Stimulated activated CD4-positive, alpha-beta T cell treated with anti-CD3 and anti-CD28 coated beads, Interleukin-4, amount 100 ng/mL, for 1 hour (primary cell): Measurements from ENCODE around the gene ITGB5.
A peak's percentile ranks its signal among the peaks of the same experiment; 100 is the strongest.

Source experiments
- DNase-seq: peaks from one replicate; pipeline ENCODE4 v3.0.0-alpha.2; 2020

Gene ITGB5

GRCh38 chr3:124858275-124858674 is 28.9 kb downstream of the ITGB5 start:
- no peak for DNase-seq

- DNase-seq, result no peak
Observed at GRCh38 chr3:124856677-124857076, 30.5 kb downstream of the ITGB5 start.

- no peak for DNase-seq
Observed at GRCh38 chr3:124854009-124854408, 33.2 kb downstream of the ITGB5 start.

GRCh38 chr3:124853446-124853845 is 33.7 kb downstream of the ITGB5 start:
- no peak for DNase-seq

GRCh38 chr3:124851905-124852304 is 35.3 kb downstream of the ITGB5 start:
- no peak for DNase-seq

- DNase-seq, result no peak
Observed at GRCh38 chr3:124851136-124851535, 36.0 kb downstream of the ITGB5 start.

GRCh38 chr3:124850633-124851032 is 36.5 kb downstream of the ITGB5 start:
- no peak for DNase-seq

GRCh38 chr3:124850212-124850611 is 37.0 kb downstream of the ITGB5 start:
- no peak for DNase-seq

GRCh38 chr3:124848300-124848699 is 38.9 kb downstream of the ITGB5 start:
- DNase-seq, result no peak

- no peak for DNase-seq
Observed at GRCh38 chr3:124847863-124848262, 39.3 kb downstream of the ITGB5 start.

- DNase-seq, result no peak
Observed at GRCh38 chr3:124847051-124847450, 40.1 kb downstream of the ITGB5 start.

GRCh38 chr3:124846189-124846588 is 41.0 kb downstream of the ITGB5 start:
- DNase-seq, result no peak

- no peak for DNase-seq
Observed at GRCh38 chr3:124845406-124845805, 41.8 kb downstream of the ITGB5 start.

GRCh38 chr3:124843506-124844177 is 43.5 kb downstream of the ITGB5 start:
- DNase-seq, result no peak

- no peak for DNase-seq
Observed at GRCh38 chr3:124843047-124843446, 44.1 kb downstream of the ITGB5 start.

- no peak for DNase-seq
Observed at GRCh38 chr3:124841517-124841916, 45.6 kb downstream of the ITGB5 start.

- no peak for DNase-seq
Observed at GRCh38 chr3:124840331-124840730, 46.8 kb downstream of the ITGB5 start.

- DNase-seq, result no peak
Observed at GRCh38 chr3:124839896-124840295, 47.3 kb downstream of the ITGB5 start.

- no peak for DNase-seq
Observed at GRCh38 chr3:124838963-124839362, 48.2 kb downstream of the ITGB5 start.

- DNase-seq, result no peak
Observed at GRCh38 chr3:124837730-124838186, 49.4 kb downstream of the ITGB5 start.

- DNase-seq, result no peak
Observed at GRCh38 chr3:124837065-124837464, 50.1 kb downstream of the ITGB5 start.

GRCh38 chr3:124836448-124836847 is 50.7 kb downstream of the ITGB5 start:
- no peak for DNase-seq

- DNase-seq, result peak; percentile 40
Observed at GRCh38 chr3:124834723-124835718, 52.1 kb downstream of the ITGB5 start.
